Measurements from ENCODE around the gene ASAP3. TPM values are rescaled to one million over a fixed set of nuclear protein-coding genes. Genes with fewer than 3 reads are reported as not detected.

ASAP3 gene
- total RNA-seq, 1 donor from 2014 or later, result 3.9 TPM

DNA sequence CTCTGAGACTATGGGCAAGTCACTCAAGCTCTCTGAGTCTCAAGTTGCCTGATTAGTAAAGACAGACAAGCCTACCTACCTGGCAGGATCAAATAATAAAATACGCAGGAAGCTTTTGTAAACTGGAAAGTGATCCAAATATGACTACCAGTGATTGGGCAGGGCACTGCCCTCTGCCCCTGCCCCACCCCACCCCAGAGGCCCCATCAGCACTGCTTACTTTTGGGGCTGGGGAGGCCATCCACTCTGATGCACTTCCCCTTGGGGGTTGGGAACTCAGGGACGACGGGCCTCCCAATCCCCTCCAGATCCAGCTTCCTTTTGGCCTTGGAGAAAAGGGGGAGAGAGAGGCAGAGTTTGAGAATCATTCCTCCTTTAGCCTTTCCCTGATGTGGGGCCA is 40.2 kb upstream of the ASAP3 start:
- Histone ChIP-seq H3K4me3 (no peak overlapping the region), H3K36me3 (no peaks in the 10 kb centered on the region), H3K4me2 (no peak overlapping the region), H3K4me1 (peaks cover 18% of the 10 kb centered on the region), H2AFZ (replicated peaks) (no peak overlapping the region), H3K9me3 (ENCODE audit: low read depth) (no peaks in the 10 kb centered on the region), H3K79me2 (ENCODE audit: low read depth) (no peaks in the 10 kb centered on the region), H3K9ac (no peak overlapping the region), H3F3A (ENCODE audit: low read depth) (peaks cover 27% of the 10 kb centered on the region), H4K20me1 (ENCODE audit: low read depth) (peaks cover 36% of the 10 kb centered on the region), H3K27me3 (no peaks in the 10 kb centered on the region), H3K27ac (no peak overlapping the region)
- Mint-ChIP-seq H3K27me3 (ENCODE audit: insufficient read depth, low read depth) (peaks cover 2% of the 10 kb centered on the region), H3K4me3 (no peak overlapping the region), H3K4me1 (peaks cover 26% of the 10 kb centered on the region), H3K27ac (no peak overlapping the region), H3K9me3 (no peaks in the 10 kb centered on the region), H3K36me3 (peaks cover 4% of the 10 kb centered on the region)
- TF ChIP-seq EZH2 (IDR thresholded peaks at IDR 0.05), result no peak
- no peak for TF ChIP-seq EZH2phosphoT487 (IDR thresholded peaks at IDR 0.05)
- TF ChIP-seq, protein P1, sequence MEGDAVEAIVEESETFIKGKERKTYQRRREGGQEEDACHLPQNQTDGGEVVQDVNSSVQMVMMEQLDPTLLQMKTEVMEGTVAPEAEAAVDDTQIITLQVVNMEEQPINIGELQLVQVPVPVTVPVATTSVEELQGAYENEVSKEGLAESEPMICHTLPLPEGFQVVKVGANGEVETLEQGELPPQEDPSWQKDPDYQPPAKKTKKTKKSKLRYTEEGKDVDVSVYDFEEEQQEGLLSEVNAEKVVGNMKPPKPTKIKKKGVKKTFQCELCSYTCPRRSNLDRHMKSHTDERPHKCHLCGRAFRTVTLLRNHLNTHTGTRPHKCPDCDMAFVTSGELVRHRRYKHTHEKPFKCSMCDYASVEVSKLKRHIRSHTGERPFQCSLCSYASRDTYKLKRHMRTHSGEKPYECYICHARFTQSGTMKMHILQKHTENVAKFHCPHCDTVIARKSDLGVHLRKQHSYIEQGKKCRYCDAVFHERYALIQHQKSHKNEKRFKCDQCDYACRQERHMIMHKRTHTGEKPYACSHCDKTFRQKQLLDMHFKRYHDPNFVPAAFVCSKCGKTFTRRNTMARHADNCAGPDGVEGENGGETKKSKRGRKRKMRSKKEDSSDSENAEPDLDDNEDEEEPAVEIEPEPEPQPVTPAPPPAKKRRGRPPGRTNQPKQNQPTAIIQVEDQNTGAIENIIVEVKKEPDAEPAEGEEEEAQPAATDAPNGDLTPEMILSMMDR (IDR thresholded peaks at IDR 0.05), result no peak
- no peak for DNase-seq (ENCODE audit: low spot score)

DNA sequence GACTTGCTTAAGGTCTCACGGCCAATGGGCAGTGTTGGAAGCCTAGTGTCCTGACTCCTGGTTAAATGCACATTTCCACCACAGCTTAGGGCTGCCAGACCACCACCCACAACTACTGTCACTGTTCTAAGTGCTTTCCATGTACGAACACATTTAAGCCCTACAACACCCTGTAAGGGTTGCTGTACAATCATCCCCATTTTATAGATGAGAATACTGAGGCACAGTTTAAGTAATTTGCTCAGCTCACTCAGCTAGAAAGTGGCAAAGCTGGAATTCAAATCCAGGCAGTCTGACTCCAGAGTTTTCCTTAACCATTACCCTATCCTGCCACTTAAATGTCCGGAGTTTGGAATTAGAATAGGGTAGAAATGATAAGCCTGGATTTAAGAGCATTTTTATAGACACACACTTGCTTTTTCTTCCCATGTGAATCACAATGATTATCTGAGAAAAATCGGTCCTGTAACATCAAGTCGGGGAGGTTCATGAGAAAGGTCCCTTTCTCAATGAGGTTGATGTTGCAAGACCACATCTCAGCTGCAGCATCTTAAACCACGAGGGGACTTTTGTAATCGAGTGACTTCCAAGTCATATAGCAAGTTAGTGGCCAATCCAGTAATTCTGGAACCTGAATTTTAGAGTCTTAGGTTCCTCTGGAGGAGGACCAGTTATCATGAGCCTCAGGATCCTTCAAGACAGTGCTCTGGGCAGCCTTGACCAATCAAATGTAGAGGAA is 38.4 kb upstream of the ASAP3 start:
- H3K36me3 Mint-ChIP-seq, result peaks cover 13% of the 10 kb centered on the region
- Histone ChIP-seq H3K27ac (no peak overlapping the region), H3K36me3 (no peaks in the 10 kb centered on the region), H3K79me2 (ENCODE audit: low read depth) (no peaks in the 10 kb centered on the region), H3K9ac (no peak overlapping the region), H2AFZ (replicated peaks) (no peak overlapping the region), H3K4me2 (no peak overlapping the region), H4K20me1 (ENCODE audit: low read depth) (peaks cover 27% of the 10 kb centered on the region), H3K4me3 (no peak overlapping the region), H3K4me1 (peaks cover 18% of the 10 kb centered on the region), H3F3A (ENCODE audit: low read depth) (peaks cover 16% of the 10 kb centered on the region), H3K9me3 (ENCODE audit: low read depth) (no peaks in the 10 kb centered on the region), H3K27me3 (no peaks in the 10 kb centered on the region)
- TF ChIP-seq EZH2phosphoT487 (IDR thresholded peaks at IDR 0.05), result no peak
- TF ChIP-seq, protein P1 (IDR thresholded peaks at IDR 0.05), result no peak
- no peak for TF ChIP-seq EZH2 (IDR thresholded peaks at IDR 0.05)
- no peak for DNase-seq (ENCODE audit: low spot score)
- peaks cover 2% of the 10 kb centered on the region for H3K27me3 Mint-ChIP-seq (ENCODE audit: insufficient read depth, low read depth)
- no peaks in the 10 kb centered on the region for H3K9me3 Mint-ChIP-seq
- no peak overlapping the region for H3K4me3 Mint-ChIP-seq
- H3K4me1 Mint-ChIP-seq, result peaks cover 18% of the 10 kb centered on the region
- no peak overlapping the region for H3K27ac Mint-ChIP-seq

DNA sequence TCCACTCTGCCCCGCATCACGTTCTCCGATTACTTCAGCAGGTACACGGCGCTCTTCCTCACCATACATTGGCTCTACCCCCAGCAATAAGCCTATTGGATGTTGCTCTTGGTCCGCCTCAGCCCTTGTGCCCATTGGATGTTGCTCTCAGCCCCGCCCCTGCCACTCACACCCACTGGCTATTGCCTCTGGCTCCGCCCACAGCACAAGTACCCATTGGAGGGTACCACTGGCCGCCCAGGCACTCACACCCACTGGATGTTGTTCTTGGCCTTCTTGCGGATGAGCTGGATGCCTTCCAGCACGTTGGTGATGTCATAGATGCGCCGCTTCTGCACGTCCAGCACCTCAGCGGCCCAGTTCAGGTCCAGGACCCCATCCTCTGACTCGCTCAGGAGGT is 37.6 kb upstream of the ASAP3 start:
- Histone ChIP-seq H3K4me3 (no peak overlapping the region), H3K9ac (no peak overlapping the region), H3F3A (ENCODE audit: low read depth) (peaks cover 16% of the 10 kb centered on the region), H4K20me1 (ENCODE audit: low read depth) (peaks cover 22% of the 10 kb centered on the region), H3K9me3 (ENCODE audit: low read depth) (no peaks in the 10 kb centered on the region), H3K36me3 (no peaks in the 10 kb centered on the region), H3K4me1 (peaks cover 18% of the 10 kb centered on the region), H3K4me2 (no peak overlapping the region), H3K27ac (no peak overlapping the region), H2AFZ (replicated peaks) (no peak overlapping the region), H3K79me2 (ENCODE audit: low read depth) (no peaks in the 10 kb centered on the region), H3K27me3 (no peaks in the 10 kb centered on the region)
- no peak for DNase-seq (ENCODE audit: low spot score)
- peaks cover 15% of the 10 kb centered on the region for H3K4me1 Mint-ChIP-seq
- no peak for TF ChIP-seq EZH2phosphoT487 (IDR thresholded peaks at IDR 0.05)
- no peak for TF ChIP-seq EZH2 (IDR thresholded peaks at IDR 0.05)
- TF ChIP-seq, protein P1 (IDR thresholded peaks at IDR 0.05), result no peak
- H3K36me3 Mint-ChIP-seq, result peaks cover 17% of the 10 kb centered on the region
- H3K9me3 Mint-ChIP-seq, result no peaks in the 10 kb centered on the region
- H3K4me3 Mint-ChIP-seq, result no peak overlapping the region
- H3K27me3 Mint-ChIP-seq (ENCODE audit: insufficient read depth, low read depth), result peaks cover 2% of the 10 kb centered on the region
- no peak overlapping the region for H3K27ac Mint-ChIP-seq

Measured in neural progenitor cell (in vitro differentiated cells).